SU-DHL-6 (cell line): ENCODE measurements around the gene EHD4.

ENCODE experiments used
- H2AFZ ChIP-seq: fragments of 200-600 bp; sonication (generic); 2 replicates; pipeline ENCODE4 v1.6.1; 2014; ENCODE audit warnings: low read depth, mild to moderate bottlenecking, moderate library complexity, mixed read lengths, antibody characterized with exemption, low read length; ENCODE audit not compliant: severe bottlenecking
- H3F3A ChIP-seq: fragments of 200-600 bp; shearing (Covaris generic); 2 replicates; pipeline ENCODE4 v1.6.0; 2016; ENCODE audit warnings: antibody characterized with exemption, mild to moderate bottlenecking; ENCODE audit not compliant: insufficient read depth
- H3K27ac ChIP-seq: fragments of 200-600 bp; sonication (generic); 2 replicates; pipeline ENCODE4 v1.5.1; 2016; ENCODE audit warnings: low read depth, mild to moderate bottlenecking, low read length, moderate library complexity, mixed read lengths
- H3K27me3 ChIP-seq: fragments of 200-600 bp; sonication (generic), shearing (Covaris generic); 2 replicates; pipeline ENCODE4 v1.6.0; 2014; ENCODE audit warnings: mild to moderate bottlenecking, low read length
- H3K36me3 ChIP-seq: fragments of 200-600 bp; sonication (generic); 2 replicates; pipeline ENCODE4 v1.6.1; 2014; ENCODE audit warnings: mild to moderate bottlenecking, low read length, mixed read lengths
- H3K4me2 ChIP-seq: fragments of 300-600, 200-600 bp; shearing (Covaris generic), sonication (generic); 2 replicates; pipeline ENCODE4 v1.6.0; 2014; ENCODE audit warnings: low read length, low read depth, mild to moderate bottlenecking; ENCODE audit not compliant: poor library complexity, severe bottlenecking
- H3K4me3 ChIP-seq: fragments of 200-600 bp; sonication (generic); 2 replicates; pipeline ENCODE4 v1.5.1; 2014; ENCODE audit warnings: antibody characterized with exemption, low read length, mild to moderate bottlenecking, mixed read lengths; ENCODE audit not compliant: insufficient read depth, poor library complexity, severe bottlenecking
- H3K79me2 ChIP-seq: fragments of 200-600 bp; sonication (generic); 2 replicates; pipeline ENCODE4 v1.6.1; 2014; ENCODE audit warnings: mild to moderate bottlenecking, low read length, moderate library complexity; ENCODE audit not compliant: insufficient read depth
- H3K9ac ChIP-seq: fragments of 200-600 bp; sonication (generic); 2 replicates; pipeline ENCODE4 v1.7.0; 2014; ENCODE audit warnings: mild to moderate bottlenecking, low read length
- H3K9me2 ChIP-seq: fragments of 200-600 bp; sonication (generic); replicated peaks from 2 replicates; pipeline ENCODE4 v1.6.1; 2014; ENCODE audit warnings: low read length; ENCODE audit not compliant: insufficient read depth
- H3K9me3 ChIP-seq: fragments of 200-600 bp; sonication (generic); 2 replicates; pipeline ENCODE4 v1.6.1; 2014; ENCODE audit warnings: low read length, mixed read lengths; ENCODE audit not compliant: insufficient read depth
- H4K20me1 ChIP-seq: fragments of 200-600 bp; sonication (generic); 2 replicates; pipeline ENCODE4 v1.6.1; 2014; ENCODE audit warnings: low read depth, mild to moderate bottlenecking, antibody characterized with exemption, low read length, moderate library complexity, mixed read lengths
- EZH2phosphoT487 ChIP-seq: fragments of 200-600 bp; sonication (generic), shearing (Covaris generic); conservative IDR thresholded peaks from 2 replicates; pipeline ENCODE4 v1.6.1; 2018; ENCODE audit warnings: mild to moderate bottlenecking, antibody characterized with exemption, low read length, moderate library complexity, mixed read lengths
- TF ChIP-seq, protein P1 (sequence below): fragments of 200-600 bp; sonication (generic); IDR thresholded peaks from one replicate; pipeline ENCODE4 v1.5.1; 2017; ENCODE audit warnings: antibody characterized with exemption, mild to moderate bottlenecking, low read length, moderate library complexity; ENCODE audit not compliant: insufficient read depth, poor library complexity, severe bottlenecking

Gene EHD4

DNA sequence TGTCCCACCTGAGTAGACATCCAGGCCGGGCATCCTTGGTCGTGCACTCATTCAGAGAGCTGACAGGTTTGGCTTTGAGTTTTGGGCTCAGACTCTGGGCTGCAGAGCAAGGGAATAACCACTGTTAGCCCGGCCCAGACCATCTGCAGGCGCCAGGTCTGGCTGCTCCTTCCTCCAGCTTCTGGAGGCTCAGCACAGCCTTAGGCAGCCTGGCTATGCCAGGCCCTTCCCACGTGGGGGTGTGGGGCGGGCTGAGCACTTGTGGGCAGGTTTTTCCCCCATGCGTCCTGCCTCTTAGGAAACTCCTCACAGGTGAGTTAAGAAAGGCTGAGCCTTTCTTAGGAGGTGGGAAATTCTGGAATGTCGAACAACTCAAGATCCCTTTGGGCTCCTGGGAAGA is 122.5 kb downstream of the EHD4 start:
- Histone ChIP-seq H3K36me3 (no peaks in the 10 kb centered on the region), H3K4me2 (no peak overlapping the region), H3K79me2 (no peaks in the 10 kb centered on the region), H3K4me3 (no peak overlapping the region), H3K27me3 (no peaks in the 10 kb centered on the region), H3K9me2 (no peaks in the 10 kb centered on the region), H4K20me1 (no peaks in the 10 kb centered on the region), H2AFZ (no peak overlapping the region), H3K9me3 (no peaks in the 10 kb centered on the region), H3K9ac (no peak overlapping the region), H3K27ac (no peak overlapping the region), H3F3A (no peaks in the 10 kb centered on the region)
- TF ChIP-seq, protein P1, sequence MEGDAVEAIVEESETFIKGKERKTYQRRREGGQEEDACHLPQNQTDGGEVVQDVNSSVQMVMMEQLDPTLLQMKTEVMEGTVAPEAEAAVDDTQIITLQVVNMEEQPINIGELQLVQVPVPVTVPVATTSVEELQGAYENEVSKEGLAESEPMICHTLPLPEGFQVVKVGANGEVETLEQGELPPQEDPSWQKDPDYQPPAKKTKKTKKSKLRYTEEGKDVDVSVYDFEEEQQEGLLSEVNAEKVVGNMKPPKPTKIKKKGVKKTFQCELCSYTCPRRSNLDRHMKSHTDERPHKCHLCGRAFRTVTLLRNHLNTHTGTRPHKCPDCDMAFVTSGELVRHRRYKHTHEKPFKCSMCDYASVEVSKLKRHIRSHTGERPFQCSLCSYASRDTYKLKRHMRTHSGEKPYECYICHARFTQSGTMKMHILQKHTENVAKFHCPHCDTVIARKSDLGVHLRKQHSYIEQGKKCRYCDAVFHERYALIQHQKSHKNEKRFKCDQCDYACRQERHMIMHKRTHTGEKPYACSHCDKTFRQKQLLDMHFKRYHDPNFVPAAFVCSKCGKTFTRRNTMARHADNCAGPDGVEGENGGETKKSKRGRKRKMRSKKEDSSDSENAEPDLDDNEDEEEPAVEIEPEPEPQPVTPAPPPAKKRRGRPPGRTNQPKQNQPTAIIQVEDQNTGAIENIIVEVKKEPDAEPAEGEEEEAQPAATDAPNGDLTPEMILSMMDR: no peak
- no peak for TF ChIP-seq EZH2phosphoT487

DNA sequence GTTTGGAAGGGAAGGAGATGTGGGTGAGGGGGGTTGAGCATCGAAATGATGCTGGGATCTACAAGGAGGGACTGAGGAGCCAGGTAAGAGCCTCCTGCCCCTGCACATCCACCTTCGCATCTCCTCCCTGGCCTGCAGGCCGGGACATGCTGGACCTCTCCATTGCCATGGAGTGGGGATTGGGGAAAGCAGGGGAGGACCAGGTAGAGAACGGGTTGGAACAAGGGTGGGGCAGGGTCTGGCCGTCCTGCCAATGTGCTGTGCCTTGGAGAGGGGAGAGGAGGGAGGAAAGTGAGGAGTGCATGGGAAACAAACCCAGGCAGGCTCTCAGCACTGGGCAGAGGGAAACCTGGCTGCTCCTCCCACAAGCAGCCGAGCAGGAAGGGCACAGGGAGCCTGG is 123.2 kb downstream of the EHD4 start:
- H3K27me3 ChIP-seq: no peaks in the 10 kb centered on the region
- no peaks in the 10 kb centered on the region for H4K20me1 ChIP-seq
- no peaks in the 10 kb centered on the region for H3K79me2 ChIP-seq
- H3K27ac ChIP-seq: no peak overlapping the region
- H3K4me3 ChIP-seq: no peak overlapping the region
- no peaks in the 10 kb centered on the region for H3K9me3 ChIP-seq
- H3K36me3 ChIP-seq: no peaks in the 10 kb centered on the region
- H3K9ac ChIP-seq: no peak overlapping the region
- no peaks in the 10 kb centered on the region for H3F3A ChIP-seq
- H2AFZ ChIP-seq: no peak overlapping the region
- H3K9me2 ChIP-seq: no peaks in the 10 kb centered on the region
- TF ChIP-seq EZH2phosphoT487: no peak
- TF ChIP-seq, protein P1: no peak
- H3K4me2 ChIP-seq: no peak overlapping the region

DNA sequence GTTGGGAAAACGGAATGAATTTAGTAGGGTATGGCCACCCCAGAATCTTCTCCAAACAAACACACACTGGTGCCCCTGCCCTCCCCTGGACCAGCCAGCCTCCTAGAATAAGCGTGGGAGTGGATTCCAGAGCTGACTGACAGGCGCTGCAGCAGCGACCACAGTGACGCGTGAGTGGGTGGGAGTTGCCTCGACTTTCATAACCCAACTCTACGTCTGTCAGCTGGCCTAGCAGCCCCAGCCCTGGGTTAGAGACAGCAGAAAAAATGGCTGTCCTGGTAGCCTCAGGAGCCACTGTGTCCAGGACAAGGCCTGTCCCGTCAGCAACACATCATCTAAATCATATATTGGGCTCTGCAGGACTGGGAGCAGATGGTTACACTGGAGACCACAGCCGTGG is 123.7 kb downstream of the EHD4 start:
- Histone ChIP-seq H3K4me2 (no peak overlapping the region), H3K9me3 (no peaks in the 10 kb centered on the region), H3K36me3 (no peaks in the 10 kb centered on the region), H4K20me1 (no peaks in the 10 kb centered on the region), H3K27me3 (no peaks in the 10 kb centered on the region), H3K9ac (no peak overlapping the region), H3K4me3 (no peak overlapping the region), H3K27ac (no peak overlapping the region), H3K9me2 (no peaks in the 10 kb centered on the region), H3K79me2 (no peaks in the 10 kb centered on the region), H3F3A (no peaks in the 10 kb centered on the region), H2AFZ (no peak overlapping the region)
- TF ChIP-seq EZH2phosphoT487: no peak
- TF ChIP-seq, protein P1: no peak

DNA sequence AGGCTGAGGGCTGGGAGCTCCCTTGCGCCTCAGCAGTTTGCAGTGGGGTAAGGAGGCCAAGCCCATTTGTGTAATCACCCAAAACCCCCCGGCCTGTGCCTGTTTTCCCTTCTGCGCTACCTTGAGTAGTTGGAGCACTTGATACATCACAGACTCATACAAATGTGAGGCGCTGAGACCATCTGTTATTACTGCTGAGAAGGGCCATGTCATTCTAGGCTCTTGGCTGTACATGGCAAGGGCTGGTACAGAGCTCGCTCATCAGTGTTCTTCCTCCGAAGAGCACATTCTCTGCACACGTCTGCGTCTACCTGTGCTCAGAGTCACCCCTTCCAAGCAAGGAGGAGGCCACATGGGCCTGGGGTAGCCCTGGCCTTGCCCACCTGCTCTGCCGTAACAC is 124.4 kb downstream of the EHD4 start:
- TF ChIP-seq, protein P1: no peak
- no peak for TF ChIP-seq EZH2phosphoT487
- no peaks in the 10 kb centered on the region for H3K36me3 ChIP-seq

More for the DNA sequence above, 124.4 kb downstream of the EHD4 start:
- no peaks in the 10 kb centered on the region for H3K27me3 ChIP-seq
- no peaks in the 10 kb centered on the region for H3K9me3 ChIP-seq
- no peak overlapping the region for H3K9ac ChIP-seq
- no peaks in the 10 kb centered on the region for H3F3A ChIP-seq
- H3K4me2 ChIP-seq: no peak overlapping the region
- no peak overlapping the region for H3K4me3 ChIP-seq
- H4K20me1 ChIP-seq: no peaks in the 10 kb centered on the region
- H3K27ac ChIP-seq: no peak overlapping the region
- H3K79me2 ChIP-seq: no peaks in the 10 kb centered on the region
- H3K9me2 ChIP-seq: no peaks in the 10 kb centered on the region
- no peak overlapping the region for H2AFZ ChIP-seq
